ENCODE measurements around the gene PRSS22.

Gene PRSS22

GRCh38 chr16:2815299-2815771 lies 42.6 kb downstream of the PRSS22 start:
- TF ChIP-seq GATA1 (IDR thresholded peaks at IDR 0.05; ENCODE audit: low read depth, low read length) (no peak), POLR2A (IDR thresholded peaks at IDR 0.05; ENCODE audit: low read length) (no peak)

GRCh38 chr16:2814551-2815298 lies 43.2 kb downstream of the PRSS22 start:
- TF ChIP-seq GATA1 (IDR thresholded peaks at IDR 0.05; ENCODE audit: low read depth, low read length) = no peak
- DNase-seq = no peak

More at GRCh38 chr16:2815299-2815771, 42.6 kb downstream of the PRSS22 start:
- DNase-seq = no peak

GRCh38 chr16:2813771-2814221 lies 44.2 kb downstream of the PRSS22 start:
- DNase-seq = no peak
- TF ChIP-seq POLR2A (IDR thresholded peaks at IDR 0.05; ENCODE audit: low read length) = no peak
- no peak for TF ChIP-seq GATA1 (IDR thresholded peaks at IDR 0.05; ENCODE audit: low read depth, low read length)

GRCh38 chr16:2811703-2812471 lies 46.1 kb downstream of the PRSS22 start:
- no peak for TF ChIP-seq GATA1 (IDR thresholded peaks at IDR 0.05; ENCODE audit: low read depth, low read length)
- TF ChIP-seq POLR2A (IDR thresholded peaks at IDR 0.05; ENCODE audit: low read length) = no peak
- DNase-seq = no peak

GRCh38 chr16:2810651-2811050 lies 47.3 kb downstream of the PRSS22 start:
- DNase-seq = no peak
- TF ChIP-seq GATA1 (IDR thresholded peaks at IDR 0.05; ENCODE audit: low read depth, low read length) (no peak), POLR2A (IDR thresholded peaks at IDR 0.05; ENCODE audit: low read length) (no peak)

GRCh38 chr16:2809149-2809760 lies 48.7 kb downstream of the PRSS22 start:
- DNase-seq = no peak
- TF ChIP-seq GATA1 (IDR thresholded peaks at IDR 0.05; ENCODE audit: low read depth, low read length) (no peak), POLR2A (IDR thresholded peaks at IDR 0.05; ENCODE audit: low read length) (no peak)

- DNase-seq = no peak
- TF ChIP-seq POLR2A (IDR thresholded peaks at IDR 0.05; ENCODE audit: low read length) = no peak
- TF ChIP-seq GATA1 (IDR thresholded peaks at IDR 0.05; ENCODE audit: low read depth, low read length) = no peak
These were observed 49.8 kb downstream of the PRSS22 start for GRCh38 chr16:2808181-2808580.

- no peak for DNase-seq
- TF ChIP-seq GATA1 (IDR thresholded peaks at IDR 0.05; ENCODE audit: low read depth, low read length) (no peak), POLR2A (IDR thresholded peaks at IDR 0.05; ENCODE audit: low read length) (no peak)
These were observed 51.7 kb downstream of the PRSS22 start for GRCh38 chr16:2806286-2806685.

GRCh38 chr16:2804728-2805127 lies 53.2 kb downstream of the PRSS22 start:
- no peak for DNase-seq
- TF ChIP-seq GATA1 (IDR thresholded peaks at IDR 0.05; ENCODE audit: low read depth, low read length) (no peak), POLR2A (IDR thresholded peaks at IDR 0.05; ENCODE audit: low read length) (no peak)

GRCh38 chr16:2803545-2804195 lies 54.3 kb downstream of the PRSS22 start:
- DNase-seq = no peak
- TF ChIP-seq GATA1 (IDR thresholded peaks at IDR 0.05; ENCODE audit: low read depth, low read length) (no peak), POLR2A (IDR thresholded peaks at IDR 0.05; ENCODE audit: low read length) (no peak)
